HepG2 (cell line): ENCODE data around the gene TUG1. TPM values are rescaled to one million over a fixed set of nuclear protein-coding genes. Genes with fewer than 3 reads are reported as not detected.

Source experiments
- ATAC-seq: fragments of 200-7000 bp; cut with Tn5 transposase; 3 replicates; pipeline ENCODE4 v1.9.1; 2020; ENCODE audit warnings: mild to moderate bottlenecking, moderate library complexity
- BruUV-seq: library from RNA; stranded (reverse); fragments of 400-500 nt; replicated peaks from 2 replicates; lab custom pipeline; 2021; lab: Mats Ljungman, UMichigan
- CTCF ChIA-PET: fragments of 300-600 bp; formaldehyde crosslinking; extraction: SDS; loops from one replicate; lab custom pipeline; 2021; ENCODE audit warnings: low total read pairs, inconsistent platforms, low intra/inter-chr PET ratio; lab: Yijun Ruan, JAX
- POLR2A ChIA-PET: fragments of 350-600 bp; sonication (Branson Sonifier 250); formaldehyde crosslinking; loops from one replicate; lab custom pipeline; 2020; ENCODE audit warnings: antibody characterized with exemption, inconsistent platforms; lab: Yijun Ruan, JAX
- DNase-seq: peaks from one replicate; pipeline ENCODE4 v3.0.0-alpha.2; 2015; ENCODE audit warnings: low spot score
- FAIRE-seq: peaks from 3 replicates; lab custom pipeline; 2011; peaks lifted over from hg19 to GRCh38; lab: Jason Lieb, UNC
- H2AFZ ChIP-seq: one replicate; pipeline ENCODE4 v1.6.1; 2011; ENCODE audit warnings: low read length, inconsistent platforms
- H3K27ac ChIP-seq: fragments of 300-600 bp; 3 replicates; pipeline ENCODE4 v1.8.0; 2011; ENCODE audit warnings: mixed run types, mild to moderate bottlenecking, mixed read lengths, low read length, inconsistent platforms; ENCODE audit not compliant: insufficient read depth; ENCODE audit errors: extremely low read length
- H3K27me3 ChIP-seq, 2 experiments: fragments of 200-600 bp in 1 of 2; 2 replicates in 1 of 2; 3 replicates in 1 of 2; pipeline versions ENCODE4 v1.6.0 to v1.8.0; 2011; ENCODE audit warnings: low read length in 2 of 2, mild to moderate bottlenecking in 2 of 2, moderate library complexity in 2 of 2, inconsistent platforms in 1 of 2; ENCODE audit not compliant: insufficient read depth in 2 of 2, control insufficient read depth in 1 of 2
- H3K36me3 ChIP-seq, 2 experiments: fragments of 200-600 bp in 1 of 2; replicated peaks in 1 of 2; 2 replicates in 1 of 2; 3 replicates in 1 of 2; pipeline versions ENCODE4 v1.5.1 to v1.8.0; 2011; ENCODE audit warnings: low read length in 2 of 2, inconsistent platforms in 1 of 2; ENCODE audit not compliant: insufficient read depth in 2 of 2, control insufficient read depth in 1 of 2
- H3K4me1 ChIP-seq: 2 replicates; pipeline ENCODE4 v1.5.1; 2012; ENCODE audit warnings: low read length, inconsistent platforms; ENCODE audit not compliant: insufficient read depth
- H3K4me2 ChIP-seq: 2 replicates; pipeline ENCODE4 v1.6.0; 2011; ENCODE audit warnings: low read depth, low read length, inconsistent platforms
- H3K4me3 ChIP-seq, 3 experiments: fragments of 200-600 bp in 1 of 3; sonication (generic), shearing (Covaris generic) in 1 of 3; replicated peaks in 1 of 3; 2 replicates each; pipeline ENCODE4 v1.5.1; 2011 to 2016; ENCODE audit warnings: low read length in 3 of 3, inconsistent platforms in 2 of 3, low read depth in 2 of 3, mild to moderate bottlenecking in 2 of 3, control low read depth in 1 of 3, mixed read lengths in 1 of 3; ENCODE audit not compliant: insufficient read depth in 1 of 3
- H3K79me2 ChIP-seq: one replicate; pipeline ENCODE4 v1.6.1; 2011; ENCODE audit warnings: low read length, inconsistent platforms; ENCODE audit not compliant: insufficient read depth
- H3K9ac ChIP-seq: 2 replicates; pipeline ENCODE4 v1.6.0; 2011; ENCODE audit warnings: mild to moderate bottlenecking, low read depth, low read length, inconsistent platforms; ENCODE audit not compliant: insufficient read depth
- H3K9me3 ChIP-seq: 2 replicates; pipeline ENCODE4 v1.5.1; 2012; ENCODE audit warnings: mild to moderate bottlenecking, low read length
- H4K20me1 ChIP-seq: 2 replicates; pipeline ENCODE4 v1.6.0; 2011; ENCODE audit warnings: inconsistent platforms, mild to moderate bottlenecking, low read length, moderate library complexity; ENCODE audit not compliant: insufficient read depth
- CEBPB ChIP-seq: IDR thresholded peaks from 2 replicates; pipeline ENCODE4 v1.6.1; 2011; ENCODE audit warnings: low read depth, low read length, improper control_type of control experiment, borderline replicate concordance
- ELF3 ChIP-seq: IDR thresholded peaks from 2 replicates; pipeline ENCODE4 v1.6.1; 2016; ENCODE audit warnings: missing genetic modification reagents, missing compliant biosample characterization
- ELF4 ChIP-seq: sonication (generic); formaldehyde crosslinking; IDR thresholded peaks from 2 replicates; pipeline ENCODE4 v1.5.0; 2020; ENCODE audit warnings: missing genetic modification reagents, mild to moderate bottlenecking, moderate library complexity, borderline replicate concordance
- GABPB1 ChIP-seq: IDR thresholded peaks from 2 replicates; pipeline ENCODE4 v1.6.1; 2016; ENCODE audit warnings: mild to moderate bottlenecking, missing genetic modification reagents, moderate library complexity, missing compliant biosample characterization
- MTF2 ChIP-seq: sonication (generic); formaldehyde crosslinking; IDR thresholded peaks from 2 replicates; pipeline ENCODE4 v1.5.0; 2020; ENCODE audit warnings: missing genetic modification reagents, borderline replicate concordance
- NCOA5 ChIP-seq: sonication (generic); formaldehyde crosslinking; IDR thresholded peaks from 2 replicates; pipeline ENCODE4 v1.4.0; 2020; ENCODE audit warnings: missing genetic modification reagents
- NPAS2 ChIP-seq: sonication (generic); formaldehyde crosslinking; IDR thresholded peaks from 2 replicates; pipeline ENCODE4 v1.8.0; 2022; ENCODE audit warnings: mild to moderate bottlenecking, missing genetic modification reagents, borderline replicate concordance
- ZIK1 ChIP-seq: sonication (generic); formaldehyde crosslinking; IDR thresholded peaks from 2 replicates; pipeline ENCODE4 v1.5.0; 2020; ENCODE audit warnings: mild to moderate bottlenecking, low read depth, missing genetic modification reagents, borderline replicate concordance
- ZMYM2 ChIP-seq: sonication (generic); formaldehyde crosslinking; IDR thresholded peaks from 2 replicates; pipeline ENCODE4 v1.8.0; 2022; ENCODE audit warnings: mild to moderate bottlenecking, missing genetic modification reagents
- ZMYM3 ChIP-seq: sonication (generic); formaldehyde crosslinking; IDR thresholded peaks from 2 replicates; pipeline ENCODE4 v1.5.1; 2020; ENCODE audit warnings: mild to moderate bottlenecking, missing genetic modification reagents
- ZNF180 ChIP-seq: sonication (generic); formaldehyde crosslinking; IDR thresholded peaks from 2 replicates; pipeline ENCODE4 v1.4.0; 2020; ENCODE audit warnings: low read depth, missing genetic modification reagents, borderline replicate concordance
- ZNF253 ChIP-seq: sonication (generic); formaldehyde crosslinking; IDR thresholded peaks from 2 replicates; pipeline ENCODE4 v1.8.0; 2022; ENCODE audit warnings: mild to moderate bottlenecking, missing genetic modification reagents, borderline replicate concordance
- WGBS: methylation state at CpG from one replicate; pipeline ENCODE4 v1.1.6; 2017; ENCODE audit warnings: low lambda C conversion rate; 5-methylcytosine and 5-hydroxymethylcytosine counted together
- in situ Hi-C: cut with HindIII; loops from 2 replicates; pipeline ENCODE4 v1.10.0; 2017; ENCODE audit warnings: low pct_unique_long_range_greater_than_20kb; ENCODE audit not compliant: extremely low pct_ligation_motif_present
- intact Hi-C: fragments of 100-400 bp; cut with micrococcal nuclease; formaldehyde crosslinking; loops from one replicate; pipeline ENCODE4 v1.10.0; 2022; ENCODE audit not compliant: unreplicated experiment
- polyA plus RNA-seq, 8 experiments: library from polyadenylated mRNA; depleted of rRNA in 3 of 8; stranded (reverse) in 7 of 8; unstranded in 1 of 8; fragments of >200 nt; fragmentation: Illumina TruSeq in 4 of 8; extraction: Trizol in 4 of 8; gene quantifications; 2 replicates each; pipeline versions ENCODE4 v1.2.1 to v1.2.3, GENCODE V29; 2011 to 2016; ENCODE audit warnings: low read depth in 4 of 8, missing spikeins in 1 of 8, mixed read lengths in 1 of 8; ENCODE audit not compliant: insufficient read depth in 1 of 8
- total RNA-seq, 5 experiments: library from RNA; depleted of rRNA; stranded (reverse); fragments of >200 nt; fragmentation: Illumina TruSeq; extraction: Trizol; gene quantifications; 2 replicates each; pipeline ENCODE4 v1.2.3, GENCODE V29; 2016; ENCODE audit warnings: low read depth in 1 of 5
- TF ChIP-seq, protein P1 (sequence below): sonication (generic); formaldehyde crosslinking; conservative IDR thresholded peaks from 2 replicates; pipeline ENCODE4 v1.8.0; 2022; ENCODE audit warnings: missing genetic modification reagents
- TF ChIP-seq, protein P2 (sequence below): sonication (generic); formaldehyde crosslinking; IDR thresholded peaks from 2 replicates; pipeline ENCODE4 v1.8.1; 2022; ENCODE audit warnings: mild to moderate bottlenecking, missing genetic modification reagents
- TF ChIP-seq, protein P3 (sequence below), 2 experiments: sonication (generic) in 1 of 2; formaldehyde crosslinking in 1 of 2; IDR thresholded peaks; 2 replicates each; pipeline versions ENCODE4 v1.4.0 to v1.6.1; 2016 to 2020; ENCODE audit warnings: borderline replicate concordance in 1 of 2, low read depth in 1 of 2, mild to moderate bottlenecking in 1 of 2, missing genetic modification reagents in 1 of 2
- TF ChIP-seq, protein P4 (sequence below): sonication (generic); formaldehyde crosslinking; IDR thresholded peaks from 2 replicates; pipeline ENCODE4 v1.4.0; 2020; ENCODE audit warnings: missing genetic modification reagents

TUG1 gene
- total and polyA plus RNA-seq, 2 of the 13 experiments (the other 11 are each of a cell fraction or from before 2014, with no cell fraction given): 35.2 to 122 TPM

DNA sequence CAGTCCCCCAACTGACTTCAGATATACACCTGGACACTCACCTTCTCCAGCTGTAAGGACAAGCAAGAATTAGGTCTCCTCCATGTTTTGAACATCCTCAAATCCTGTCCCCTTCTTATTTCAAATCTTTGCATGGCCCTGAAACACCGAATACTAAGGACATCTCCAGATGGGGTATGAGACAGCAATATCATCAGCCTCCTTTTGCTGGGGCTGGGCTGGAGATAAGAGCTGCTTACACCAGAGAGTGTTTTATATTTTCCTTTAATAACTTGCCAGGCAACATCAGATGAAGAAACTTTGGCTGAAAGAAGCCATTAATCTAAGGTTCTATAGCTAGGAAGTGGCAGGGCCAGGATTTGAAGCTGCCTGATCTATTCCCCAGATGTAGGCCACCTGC, 21.6 kb downstream of the TUG1 start:
- WGBS: 0% methylated on average over 1 of the region's 1 CpG
- in situ Hi-C loops (no loop called here), intact Hi-C loops (no loop called here)
- Histone ChIP-seq H3K9me3 (no peaks in the 10 kb centered on the region), H3K79me2 (no peaks in the 10 kb centered on the region), H3K36me3 (no peaks in the 10 kb centered on the region), H3K27ac (no peak overlapping the region), H3K9ac (no peak overlapping the region), H4K20me1 (no peaks in the 10 kb centered on the region), H3K4me3 (no peak overlapping the region), H3K4me2 (no peak overlapping the region), H3K27me3 (peaks cover 0 to 5% of the 10 kb centered on the region in 2 experiments; a peak in 1 of 5 replicates), H3K4me1 (peaks cover 13% of the 10 kb centered on the region), H2AFZ (no peak overlapping the region)
- no peak for DNase-seq
- BruUV-seq: no TSS peak
- FAIRE-seq: no peak
- CTCF ChIA-PET: no interaction called here
- ATAC-seq: no peak
- POLR2A ChIA-PET: no interaction called here
- TF ChIP-seq ZMYM2 (CRISPR knock-in tag) (no peak), ZIK1 (CRISPR knock-in tag) (no peak), MTF2 (CRISPR knock-in tag) (no peak), GABPB1 (CRISPR knock-in tag) (no peak), ZNF180 (CRISPR knock-in tag) (no peak), ELF4 (no peak), NPAS2 (CRISPR knock-in tag) (no peak), CEBPB (no peak), NCOA5 (no peak), ZMYM3 (CRISPR knock-in tag) (no peak), ZNF253 (CRISPR knock-in tag) (no peak), ELF3 (no peak)
- TF ChIP-seq, protein P1, sequence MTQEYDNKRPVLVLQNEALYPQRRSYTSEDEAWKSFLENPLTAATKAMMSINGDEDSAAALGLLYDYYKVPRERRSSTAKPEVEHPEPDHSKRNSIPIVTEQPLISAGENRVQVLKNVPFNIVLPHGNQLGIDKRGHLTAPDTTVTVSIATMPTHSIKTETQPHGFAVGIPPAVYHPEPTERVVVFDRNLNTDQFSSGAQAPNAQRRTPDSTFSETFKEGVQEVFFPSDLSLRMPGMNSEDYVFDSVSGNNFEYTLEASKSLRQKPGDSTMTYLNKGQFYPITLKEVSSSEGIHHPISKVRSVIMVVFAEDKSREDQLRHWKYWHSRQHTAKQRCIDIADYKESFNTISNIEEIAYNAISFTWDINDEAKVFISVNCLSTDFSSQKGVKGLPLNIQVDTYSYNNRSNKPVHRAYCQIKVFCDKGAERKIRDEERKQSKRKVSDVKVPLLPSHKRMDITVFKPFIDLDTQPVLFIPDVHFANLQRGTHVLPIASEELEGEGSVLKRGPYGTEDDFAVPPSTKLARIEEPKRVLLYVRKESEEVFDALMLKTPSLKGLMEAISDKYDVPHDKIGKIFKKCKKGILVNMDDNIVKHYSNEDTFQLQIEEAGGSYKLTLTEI (CRISPR knock-in tag): no peak
- TF ChIP-seq, protein P2, sequence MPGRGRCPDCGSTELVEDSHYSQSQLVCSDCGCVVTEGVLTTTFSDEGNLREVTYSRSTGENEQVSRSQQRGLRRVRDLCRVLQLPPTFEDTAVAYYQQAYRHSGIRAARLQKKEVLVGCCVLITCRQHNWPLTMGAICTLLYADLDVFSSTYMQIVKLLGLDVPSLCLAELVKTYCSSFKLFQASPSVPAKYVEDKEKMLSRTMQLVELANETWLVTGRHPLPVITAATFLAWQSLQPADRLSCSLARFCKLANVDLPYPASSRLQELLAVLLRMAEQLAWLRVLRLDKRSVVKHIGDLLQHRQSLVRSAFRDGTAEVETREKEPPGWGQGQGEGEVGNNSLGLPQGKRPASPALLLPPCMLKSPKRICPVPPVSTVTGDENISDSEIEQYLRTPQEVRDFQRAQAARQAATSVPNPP: no peak
- TF ChIP-seq, protein P3, sequence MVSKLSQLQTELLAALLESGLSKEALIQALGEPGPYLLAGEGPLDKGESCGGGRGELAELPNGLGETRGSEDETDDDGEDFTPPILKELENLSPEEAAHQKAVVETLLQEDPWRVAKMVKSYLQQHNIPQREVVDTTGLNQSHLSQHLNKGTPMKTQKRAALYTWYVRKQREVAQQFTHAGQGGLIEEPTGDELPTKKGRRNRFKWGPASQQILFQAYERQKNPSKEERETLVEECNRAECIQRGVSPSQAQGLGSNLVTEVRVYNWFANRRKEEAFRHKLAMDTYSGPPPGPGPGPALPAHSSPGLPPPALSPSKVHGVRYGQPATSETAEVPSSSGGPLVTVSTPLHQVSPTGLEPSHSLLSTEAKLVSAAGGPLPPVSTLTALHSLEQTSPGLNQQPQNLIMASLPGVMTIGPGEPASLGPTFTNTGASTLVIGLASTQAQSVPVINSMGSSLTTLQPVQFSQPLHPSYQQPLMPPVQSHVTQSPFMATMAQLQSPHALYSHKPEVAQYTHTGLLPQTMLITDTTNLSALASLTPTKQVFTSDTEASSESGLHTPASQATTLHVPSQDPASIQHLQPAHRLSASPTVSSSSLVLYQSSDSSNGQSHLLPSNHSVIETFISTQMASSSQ (IDR thresholded peaks at IDR 0.05; ENCODE audit: low read depth): no peak
- TF ChIP-seq, protein P3 (CRISPR knock-in tag; IDR thresholded peaks at IDR 0.05; ENCODE audit: borderline replicate concordance): no peak
- TF ChIP-seq, protein P4, sequence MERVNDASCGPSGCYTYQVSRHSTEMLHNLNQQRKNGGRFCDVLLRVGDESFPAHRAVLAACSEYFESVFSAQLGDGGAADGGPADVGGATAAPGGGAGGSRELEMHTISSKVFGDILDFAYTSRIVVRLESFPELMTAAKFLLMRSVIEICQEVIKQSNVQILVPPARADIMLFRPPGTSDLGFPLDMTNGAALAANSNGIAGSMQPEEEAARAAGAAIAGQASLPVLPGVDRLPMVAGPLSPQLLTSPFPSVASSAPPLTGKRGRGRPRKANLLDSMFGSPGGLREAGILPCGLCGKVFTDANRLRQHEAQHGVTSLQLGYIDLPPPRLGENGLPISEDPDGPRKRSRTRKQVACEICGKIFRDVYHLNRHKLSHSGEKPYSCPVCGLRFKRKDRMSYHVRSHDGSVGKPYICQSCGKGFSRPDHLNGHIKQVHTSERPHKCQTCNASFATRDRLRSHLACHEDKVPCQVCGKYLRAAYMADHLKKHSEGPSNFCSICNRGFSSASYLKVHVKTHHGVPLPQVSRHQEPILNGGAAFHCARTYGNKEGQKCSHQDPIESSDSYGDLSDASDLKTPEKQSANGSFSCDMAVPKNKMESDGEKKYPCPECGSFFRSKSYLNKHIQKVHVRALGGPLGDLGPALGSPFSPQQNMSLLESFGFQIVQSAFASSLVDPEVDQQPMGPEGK (CRISPR knock-in tag): no peak
